MG63 (cell line): ENCODE results near the gene ANKRD9. TPM values are rescaled to one million over a fixed set of nuclear protein-coding genes. Genes with fewer than 3 reads are reported as not detected.

Experiments
- DNase-seq: peaks from one replicate; pipeline ENCODE4 v3.0.0-alpha.2; 2020
- H3K27me3 ChIP-seq: fragments of 250-450 bp; sonication (Bioruptor Pico); 2 replicates; pipeline ENCODE4 v1.5.1; 2020; ENCODE audit warnings: mild to moderate bottlenecking, moderate library complexity
- H3K36me3 ChIP-seq: fragments of 250-450 bp; sonication (Bioruptor Pico); 2 replicates; pipeline ENCODE4 v1.5.1; 2020; ENCODE audit warnings: mild to moderate bottlenecking, moderate library complexity
- H3K4me3 ChIP-seq: fragments of 250-450 bp; sonication (Bioruptor Pico); 2 replicates; pipeline ENCODE4 v1.5.1; 2020; ENCODE audit warnings: mild to moderate bottlenecking, moderate library complexity
- H3K9me3 ChIP-seq: fragments of 250-450 bp; sonication (Bioruptor Pico); 2 replicates; pipeline ENCODE4 v1.5.1; 2020; ENCODE audit warnings: mild to moderate bottlenecking, moderate library complexity
- total RNA-seq: library from RNA; depleted of rRNA; stranded (reverse); fragments of >200 nt; shearing (Covaris generic); gene quantifications from 2 replicates; pipeline ENCODE4 v1.2.3, GENCODE V29; 2014; ENCODE audit warnings: low replicate concordance

ANKRD9 gene
- total RNA-seq, 1 experiment from 2014 or later, result 13.0 TPM

DNA sequence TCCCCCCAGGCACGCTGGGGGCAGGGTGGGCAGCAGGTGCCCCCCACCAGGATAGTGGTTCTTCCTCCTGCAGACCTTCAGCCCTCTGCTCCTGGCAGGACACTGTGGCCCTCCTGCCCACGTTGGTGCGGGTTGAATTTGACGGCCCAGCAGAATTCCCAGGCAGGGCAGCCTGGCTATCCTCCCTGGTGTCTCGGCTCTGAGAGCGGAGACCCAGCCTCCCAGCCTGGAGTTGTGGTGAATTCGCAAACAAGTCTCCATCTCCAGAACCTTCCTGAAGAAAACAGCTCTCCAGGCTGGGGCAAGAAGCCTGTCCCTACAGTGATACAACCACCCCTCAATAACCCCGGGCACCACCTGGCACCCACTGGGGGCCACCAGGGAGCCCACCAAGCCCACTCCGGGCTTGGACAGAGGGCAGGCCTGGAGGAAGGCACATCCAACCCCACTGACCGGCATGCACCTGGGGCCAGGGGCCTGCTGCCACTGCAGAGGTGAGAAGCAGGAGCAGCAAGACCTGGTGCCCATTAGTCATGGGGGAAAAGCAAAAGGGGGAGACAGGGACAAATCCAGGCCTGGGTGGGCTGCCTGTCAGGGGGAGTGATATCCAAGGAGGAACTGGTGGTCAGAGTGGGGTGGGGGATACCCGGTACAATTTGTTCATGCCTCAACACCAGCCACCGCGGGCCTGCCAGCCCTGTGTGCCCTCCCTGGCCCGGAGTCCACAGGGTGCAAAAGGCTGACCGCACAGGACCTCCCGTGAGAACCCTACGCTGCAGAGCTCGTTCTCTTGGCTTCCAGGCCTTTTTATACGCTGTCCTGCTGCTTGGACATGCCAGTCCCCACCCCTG lies 3.6 kb downstream of the ANKRD9 start:
- no peak for DNase-seq
- no peaks in the 10 kb centered on the region for H3K9me3 ChIP-seq
- no peaks in the 10 kb centered on the region for H3K36me3 ChIP-seq

DNA sequence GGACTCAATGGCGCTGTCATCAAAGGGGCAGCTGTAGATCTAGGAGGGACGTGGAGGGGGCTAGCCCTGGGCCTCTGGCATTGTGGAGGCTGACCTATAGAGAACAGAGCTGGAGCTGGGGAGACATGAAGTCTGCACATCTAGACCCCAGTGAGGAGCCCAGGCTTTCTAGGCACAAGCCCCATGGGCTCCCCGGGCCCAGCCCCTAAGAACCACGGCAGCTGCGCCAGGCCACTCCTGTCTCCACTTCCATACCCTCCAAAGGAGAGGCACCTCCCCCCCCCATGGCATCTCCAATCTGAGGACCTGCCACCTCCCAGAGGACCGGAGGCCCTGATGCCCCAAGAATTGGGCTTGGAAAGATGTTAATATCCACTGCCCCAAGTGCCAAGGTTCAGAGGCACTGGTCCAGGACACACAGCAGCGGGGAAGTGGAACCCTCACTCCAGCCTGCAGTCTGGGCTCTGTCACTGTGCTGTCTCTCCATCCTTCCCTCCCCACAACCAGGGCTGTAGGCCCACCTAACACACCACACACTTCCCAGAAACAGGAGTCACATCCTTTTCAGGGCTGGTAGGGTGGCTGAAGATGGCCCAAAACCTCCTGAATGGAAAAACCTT lies 4.5 kb downstream of the ANKRD9 start:
- DNase-seq, result no peak
- Histone ChIP-seq H3K36me3 (no peaks in the 10 kb centered on the region), H3K4me3 (no peak overlapping the region), H3K27me3 (no peaks in the 10 kb centered on the region), H3K9me3 (no peaks in the 10 kb centered on the region)

More for the DNA sequence above, 3.6 kb downstream of the ANKRD9 start:
- Histone ChIP-seq H3K27me3 (no peaks in the 10 kb centered on the region), H3K4me3 (no peak overlapping the region)

DNA sequence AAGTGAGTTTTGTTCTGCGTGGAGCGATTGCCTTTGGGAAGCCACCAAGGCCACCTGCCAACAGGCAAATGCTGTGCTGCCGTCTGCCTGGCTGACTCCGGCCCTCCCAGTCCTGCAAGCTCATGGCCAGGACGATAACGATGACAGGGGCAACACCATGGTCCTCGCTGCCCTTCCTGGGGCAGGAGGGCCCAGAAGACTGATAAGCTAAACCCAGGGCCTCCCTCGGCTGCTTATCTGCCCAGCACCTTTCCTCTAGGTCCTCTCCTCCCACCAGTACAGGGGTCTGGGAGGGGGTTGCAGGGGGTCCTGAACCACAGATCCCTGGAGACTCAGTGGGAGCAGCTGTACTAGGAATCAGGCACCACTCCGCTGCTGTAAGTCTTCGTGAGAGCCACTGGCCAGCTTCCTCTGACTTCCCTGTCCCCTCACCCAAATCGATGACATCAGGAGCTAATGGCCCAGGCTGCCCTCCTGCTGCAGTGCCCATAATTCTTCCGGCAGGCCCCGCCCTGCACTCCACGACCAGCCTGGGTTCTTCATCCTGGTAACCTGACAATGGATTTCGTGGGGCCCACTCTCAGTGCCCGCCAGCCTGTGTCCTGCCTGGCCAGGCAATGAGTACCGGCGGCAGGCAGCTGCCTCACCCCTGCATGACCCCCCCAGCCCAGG lies 5.1 kb downstream of the ANKRD9 start:
- Histone ChIP-seq H3K36me3 (no peaks in the 10 kb centered on the region), H3K27me3 (no peaks in the 10 kb centered on the region), H3K4me3 (no peak overlapping the region), H3K9me3 (no peaks in the 10 kb centered on the region)
- DNase-seq, result no peak

DNA sequence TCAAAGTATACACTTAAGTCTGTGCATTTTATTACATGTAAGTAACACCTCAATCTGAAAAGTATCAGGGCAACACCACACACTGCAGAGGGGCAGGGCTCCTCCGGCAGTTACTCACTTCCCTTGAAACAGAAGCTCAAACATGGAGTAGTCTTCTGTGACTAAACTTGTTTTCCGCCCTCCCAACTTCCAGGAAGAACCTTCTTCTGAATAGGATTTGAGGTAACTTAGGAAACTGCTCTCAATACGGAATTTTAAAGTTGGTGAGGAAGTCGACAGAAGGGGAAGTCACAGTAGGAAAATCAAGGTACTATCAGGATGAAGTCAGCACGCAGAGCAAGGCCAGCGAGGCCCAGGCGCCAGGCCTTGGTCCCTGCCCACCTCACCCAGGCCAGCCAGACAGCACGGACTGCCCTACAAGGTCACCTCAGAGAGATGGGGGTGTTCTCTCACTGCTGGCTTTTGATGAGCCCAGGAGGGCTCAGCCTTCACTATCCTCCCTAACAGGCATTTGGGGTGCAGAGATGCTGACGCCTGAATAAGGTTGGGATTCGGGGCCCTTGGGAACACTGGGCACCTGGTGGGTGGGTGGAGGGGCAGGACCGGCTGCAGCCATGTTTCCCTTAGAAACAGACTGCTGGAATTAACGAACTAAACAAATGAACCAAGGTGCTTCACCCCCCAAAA lies 5.8 kb downstream of the ANKRD9 start:
- H3K9me3 ChIP-seq, result no peaks in the 10 kb centered on the region
- no peaks in the 10 kb centered on the region for H3K36me3 ChIP-seq
- H3K27me3 ChIP-seq, result no peaks in the 10 kb centered on the region
- no peak for DNase-seq
- H3K4me3 ChIP-seq, result no peak overlapping the region

DNA sequence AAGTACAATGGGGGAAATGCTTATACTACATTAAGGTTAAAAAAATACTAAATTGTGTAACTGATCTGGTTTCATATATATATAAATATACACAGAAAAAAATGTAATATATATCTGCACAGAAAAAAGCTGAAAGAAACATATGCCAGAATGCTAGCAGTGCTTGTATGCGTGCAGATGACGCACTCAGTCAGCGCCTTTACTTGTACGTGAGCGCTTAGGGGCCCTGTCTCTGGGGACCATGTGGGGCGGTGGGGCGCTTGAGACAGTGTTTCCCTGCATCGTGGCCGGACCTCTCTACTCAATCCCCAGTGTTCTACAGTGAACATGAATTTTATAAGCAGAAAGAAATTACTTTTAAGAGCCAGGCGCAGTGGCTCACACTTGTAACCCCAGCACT lies 7.0 kb downstream of the ANKRD9 start:
- Histone ChIP-seq H3K9me3 (no peaks in the 10 kb centered on the region), H3K27me3 (no peaks in the 10 kb centered on the region), H3K36me3 (no peaks in the 10 kb centered on the region), H3K4me3 (no peak overlapping the region)
- no peak for DNase-seq

DNA sequence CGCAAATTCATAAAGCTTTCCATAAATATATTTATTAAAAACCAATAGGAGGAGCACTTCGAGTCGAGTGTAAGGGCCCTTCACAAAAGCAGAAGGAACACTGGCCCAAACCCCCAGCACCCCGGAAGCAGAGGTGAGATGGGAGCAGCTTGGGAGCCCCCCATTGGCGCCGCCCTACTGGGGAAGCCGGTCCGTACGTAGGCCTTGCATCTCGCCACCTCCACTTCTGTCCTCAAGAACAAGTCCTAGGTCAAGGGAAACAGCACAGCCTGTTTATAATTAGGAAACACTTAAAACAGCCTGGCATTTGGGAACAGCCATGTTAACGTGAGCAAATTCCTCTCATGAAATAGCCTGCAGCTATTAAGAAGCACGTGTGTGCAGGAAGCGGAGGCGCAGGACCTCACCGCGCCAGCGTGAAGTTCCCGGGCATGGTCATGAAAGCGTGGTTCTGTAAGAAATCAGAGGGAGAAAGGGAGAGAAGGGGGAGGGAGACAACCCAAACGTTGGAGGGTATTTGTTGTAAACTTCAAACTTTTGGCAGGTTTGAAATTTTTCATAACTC lies 7.7 kb downstream of the ANKRD9 start:
- no peaks in the 10 kb centered on the region for H3K36me3 ChIP-seq
- no peaks in the 10 kb centered on the region for H3K27me3 ChIP-seq
- no peak overlapping the region for H3K4me3 ChIP-seq
- no peak for DNase-seq
- no peaks in the 10 kb centered on the region for H3K9me3 ChIP-seq

DNA sequence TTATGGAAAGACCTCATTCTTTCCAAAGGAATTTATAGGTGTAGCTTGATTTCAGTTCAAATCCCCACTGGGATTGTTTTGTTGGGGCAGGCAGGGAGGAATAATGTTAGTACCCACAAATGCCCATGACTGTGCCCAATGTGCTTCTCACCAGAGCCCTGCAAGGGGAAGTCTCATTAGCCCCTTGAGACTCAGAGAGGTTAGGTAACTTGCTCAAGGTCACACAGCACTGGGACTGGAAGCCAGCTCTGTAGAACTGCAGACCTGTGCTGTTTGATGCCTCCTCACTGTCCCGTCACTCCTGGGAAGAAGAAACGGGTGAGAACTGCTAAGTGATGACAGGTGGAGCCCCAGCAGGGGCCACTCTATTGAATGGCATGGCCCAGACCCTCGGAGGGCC lies 8.9 kb downstream of the ANKRD9 start:
- Histone ChIP-seq H3K36me3 (no peaks in the 10 kb centered on the region), H3K4me3 (no peak overlapping the region), H3K9me3 (no peaks in the 10 kb centered on the region), H3K27me3 (no peaks in the 10 kb centered on the region)
- no peak for DNase-seq

DNA sequence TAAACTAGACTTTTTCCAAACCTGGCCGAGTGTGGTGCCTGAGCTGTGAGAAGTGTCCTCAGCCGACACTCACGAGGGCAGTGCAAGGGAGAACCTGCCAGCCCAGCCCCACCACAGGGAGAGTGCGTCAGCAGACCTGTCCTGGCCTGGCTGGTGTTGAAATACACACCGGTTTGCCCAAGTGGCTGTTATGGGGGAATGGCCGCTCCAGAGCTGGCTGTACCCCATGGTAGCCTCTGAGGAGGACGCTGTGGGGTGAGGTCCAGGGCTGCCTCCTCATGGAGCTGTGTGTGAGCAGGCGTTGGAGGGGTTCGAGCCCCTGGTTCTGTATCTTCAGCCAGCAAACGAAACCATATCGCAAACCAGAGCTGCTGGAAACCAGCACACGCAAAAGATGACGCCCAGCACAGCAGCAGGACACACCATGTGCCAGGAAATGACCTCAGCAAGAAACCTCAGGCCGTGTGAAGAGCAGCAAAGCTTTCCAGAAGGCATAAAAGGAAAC lies 9.4 kb downstream of the ANKRD9 start:
- Histone ChIP-seq H3K9me3 (no peaks in the 10 kb centered on the region), H3K27me3 (no peaks in the 10 kb centered on the region), H3K4me3 (no peak overlapping the region), H3K36me3 (no peaks in the 10 kb centered on the region)
- peak; percentile 24 for DNase-seq

DNA sequence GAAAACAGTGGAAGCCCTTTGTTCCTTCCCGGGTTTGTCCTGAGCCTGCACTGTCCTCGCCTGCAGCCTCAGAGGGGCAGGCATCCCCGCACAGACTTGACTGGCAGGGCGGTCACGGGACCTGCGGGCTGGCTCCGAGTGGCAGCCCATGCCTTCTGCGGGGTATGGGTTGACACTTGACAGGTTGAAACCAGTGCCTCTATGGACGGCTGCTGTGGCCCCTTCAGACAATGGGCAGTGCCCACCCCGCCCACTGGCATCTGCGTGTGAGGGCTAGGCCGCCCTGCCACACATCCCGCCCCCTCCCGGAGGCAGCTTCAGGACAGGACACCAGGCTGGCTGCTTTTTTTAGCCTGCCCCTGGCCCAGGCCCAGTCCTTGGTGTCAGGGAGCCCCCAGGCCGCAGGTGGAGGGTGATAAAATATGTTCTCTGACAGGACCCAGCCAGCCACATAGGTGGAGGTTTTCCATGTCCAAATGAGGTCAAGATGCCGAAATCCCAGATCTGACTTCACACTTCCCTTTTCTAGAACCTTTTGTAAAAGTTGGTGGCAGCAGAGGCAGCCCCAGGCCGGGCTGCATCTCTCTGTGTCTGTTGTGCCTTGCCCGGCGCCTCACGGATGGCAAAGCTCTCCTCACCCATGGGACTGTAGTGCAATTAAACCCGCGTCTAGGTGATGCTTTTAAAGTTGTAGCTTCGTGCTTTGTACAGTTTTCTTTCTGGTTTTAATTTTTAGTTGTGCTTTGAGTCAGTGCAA lies 10.0 kb downstream of the ANKRD9 start:
- no peaks in the 10 kb centered on the region for H3K9me3 ChIP-seq
- H3K4me3 ChIP-seq, result no peak overlapping the region
- no peaks in the 10 kb centered on the region for H3K36me3 ChIP-seq
- no peak for DNase-seq
- H3K27me3 ChIP-seq, result no peaks in the 10 kb centered on the region

DNA sequence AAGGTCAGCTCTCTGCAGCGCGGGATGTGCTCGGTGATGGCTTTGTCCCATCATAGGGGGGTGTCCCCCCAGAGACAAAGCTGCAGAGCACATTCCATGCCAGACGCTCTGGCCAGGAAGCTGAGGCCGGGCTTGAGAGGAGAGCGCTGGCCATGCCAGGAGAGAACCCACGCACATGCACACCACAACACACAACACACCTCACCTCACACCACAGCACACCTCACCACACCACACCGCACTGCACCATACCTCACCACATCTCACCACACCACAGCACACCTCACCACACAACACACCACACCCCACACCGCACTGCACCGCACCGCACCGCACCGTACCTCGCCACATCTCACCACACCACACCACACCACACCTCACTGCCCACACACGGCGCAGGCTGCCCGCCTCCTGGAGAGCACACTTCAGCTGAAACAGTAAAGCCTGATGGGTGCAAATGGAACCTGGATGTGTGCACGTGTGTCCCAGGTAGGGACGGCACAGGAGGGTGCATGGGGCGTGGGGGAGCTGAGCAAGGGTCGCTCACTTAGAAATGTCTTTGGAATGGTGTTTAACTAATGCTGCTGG lies 10.8 kb downstream of the ANKRD9 start:
- no peak overlapping the region for H3K4me3 ChIP-seq
- DNase-seq, result no peak
- H3K9me3 ChIP-seq, result no peaks in the 10 kb centered on the region
- H3K36me3 ChIP-seq, result no peaks in the 10 kb centered on the region
- no peaks in the 10 kb centered on the region for H3K27me3 ChIP-seq

DNA sequence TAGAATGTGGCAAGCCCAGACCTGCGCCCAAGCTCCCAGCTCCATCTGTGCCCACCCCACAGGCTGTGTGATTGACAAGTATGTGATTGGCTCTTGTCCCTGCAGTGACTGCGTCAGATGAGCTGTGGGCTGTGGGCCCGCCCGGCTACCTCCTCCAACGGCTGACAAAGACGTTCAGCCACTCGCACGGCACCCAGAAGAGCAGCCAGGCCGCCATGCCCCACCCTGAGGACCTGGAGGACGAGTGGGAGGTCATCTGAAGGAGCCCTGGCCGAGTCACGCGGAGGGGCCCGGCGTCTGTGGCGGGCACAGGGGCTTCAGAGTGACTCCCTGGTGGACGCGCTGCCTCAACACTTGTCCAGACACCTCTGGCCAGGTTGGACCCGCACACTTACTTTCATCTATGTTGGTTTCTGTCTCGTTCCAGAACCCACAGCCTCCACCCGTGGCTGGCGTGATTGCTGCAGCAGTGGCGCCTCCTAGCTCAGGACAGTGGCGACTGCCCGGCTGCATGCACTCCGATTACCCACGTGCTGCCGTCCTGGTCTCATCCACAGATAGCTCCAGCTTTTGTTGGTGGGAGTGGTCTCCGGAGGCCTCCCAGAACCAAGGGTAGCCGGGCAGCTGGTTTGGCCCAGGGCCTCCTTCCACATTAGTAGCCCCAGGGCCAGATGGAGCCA lies 11.4 kb downstream of the ANKRD9 start:
- no peak for DNase-seq
- Histone ChIP-seq H3K36me3 (no peaks in the 10 kb centered on the region), H3K27me3 (no peaks in the 10 kb centered on the region), H3K9me3 (no peaks in the 10 kb centered on the region), H3K4me3 (no peak overlapping the region)

DNA sequence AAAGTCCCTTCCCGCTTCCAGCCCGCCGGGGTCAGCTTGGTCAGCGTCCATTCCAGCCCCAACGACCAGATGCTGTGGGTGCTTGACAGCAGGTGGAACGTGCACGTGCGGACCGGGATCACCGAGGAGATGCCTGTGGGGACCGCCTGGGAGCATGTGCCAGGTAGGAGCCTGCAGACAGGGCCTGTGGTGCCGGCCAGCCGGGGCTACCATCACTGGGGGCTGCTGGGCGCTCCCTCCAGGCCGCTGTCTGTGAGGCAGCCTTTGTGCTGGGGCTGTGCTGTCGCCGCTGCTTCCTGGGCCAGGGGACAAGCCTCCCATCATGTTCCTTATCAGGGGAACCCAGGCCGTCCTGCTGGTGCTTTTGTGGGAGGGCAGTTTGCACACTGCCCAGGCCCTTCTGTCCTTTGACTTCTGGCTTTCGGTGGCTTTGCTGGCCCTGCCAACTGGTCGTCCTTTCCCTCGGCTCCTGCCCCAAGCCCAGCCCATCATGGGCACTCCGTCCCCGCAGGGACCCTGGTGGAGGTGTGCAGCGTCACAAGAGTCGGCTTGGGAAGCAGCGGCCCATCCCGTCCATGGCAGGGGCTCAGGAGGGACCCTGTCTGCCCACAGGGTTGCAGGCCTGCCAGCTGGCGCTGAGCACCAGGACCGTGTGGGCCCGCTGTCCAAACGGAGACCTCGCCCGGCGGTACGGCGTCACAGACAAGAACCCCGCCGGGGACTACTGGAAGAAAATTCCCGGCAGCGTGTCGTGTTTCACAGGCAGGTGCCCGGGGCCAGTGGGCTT lies 12.4 kb downstream of the ANKRD9 start:
- Histone ChIP-seq H3K9me3 (no peaks in the 10 kb centered on the region), H3K36me3 (no peaks in the 10 kb centered on the region), H3K27me3 (no peaks in the 10 kb centered on the region), H3K4me3 (no peak overlapping the region)
- DNase-seq, result no peak

DNA sequence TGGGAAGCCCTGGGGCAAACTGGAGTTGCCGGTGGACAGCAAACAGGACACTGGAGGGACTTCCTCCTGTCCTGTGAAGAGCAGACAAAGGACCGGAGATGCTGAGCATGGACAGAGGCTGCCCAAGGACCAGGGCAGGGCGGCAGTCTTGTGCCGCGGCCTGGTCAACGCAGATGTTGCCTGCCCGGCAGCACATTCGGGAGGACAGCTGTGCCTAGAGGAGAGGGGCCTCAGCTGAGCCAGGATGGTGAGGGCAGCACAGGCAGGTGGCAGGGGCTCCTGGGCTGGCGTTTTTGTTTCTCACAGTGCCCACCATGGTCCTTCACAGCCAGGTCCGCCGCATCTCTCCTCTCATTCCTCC lies 13.3 kb downstream of the ANKRD9 start:
- Histone ChIP-seq H3K4me3 (no peak overlapping the region), H3K36me3 (no peaks in the 10 kb centered on the region), H3K27me3 (no peaks in the 10 kb centered on the region), H3K9me3 (no peaks in the 10 kb centered on the region)
- no peak for DNase-seq

DNA sequence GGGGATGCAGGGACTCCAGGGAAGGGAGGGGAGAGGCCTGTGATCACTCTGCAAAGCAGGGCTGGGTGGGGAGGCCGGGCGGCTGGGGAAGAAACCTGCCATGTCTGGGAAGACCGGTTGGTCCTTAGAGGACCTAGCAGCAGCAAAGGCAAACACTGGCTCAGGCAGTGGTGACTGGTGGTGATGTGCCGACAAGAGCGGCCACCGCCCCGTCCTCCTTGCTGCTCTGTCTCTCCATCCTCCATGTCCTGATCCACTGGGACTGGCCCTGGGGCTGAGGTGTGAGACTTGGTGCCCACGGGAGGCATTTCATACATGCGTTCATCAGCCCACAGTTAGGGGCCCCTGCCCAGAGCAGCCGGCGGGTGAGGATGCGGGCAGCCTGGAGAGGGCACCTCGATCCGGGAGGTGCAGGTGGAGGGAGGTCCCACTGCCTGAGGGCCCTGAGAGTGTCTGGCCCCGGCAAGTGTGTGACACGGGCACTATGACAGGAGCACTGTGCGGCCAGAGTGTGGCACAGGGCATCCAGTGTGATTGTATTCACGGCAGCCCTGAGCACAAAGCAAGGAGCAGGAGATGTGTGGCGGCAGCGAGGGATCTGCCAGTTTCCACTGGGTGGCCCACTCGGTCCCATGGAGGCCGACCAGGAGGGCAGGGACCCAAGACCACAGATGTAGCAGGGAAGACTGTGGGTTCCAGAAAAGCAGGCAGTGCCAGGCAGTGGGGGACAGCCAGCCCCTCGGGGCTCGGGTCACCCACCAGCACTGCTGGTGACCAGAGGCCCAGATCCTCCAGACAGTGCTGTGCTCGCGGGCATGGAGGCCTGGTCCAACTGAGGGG lies 13.9 kb downstream of the ANKRD9 start:
- DNase-seq, result no peak
- no peaks in the 10 kb centered on the region for H3K36me3 ChIP-seq
- no peaks in the 10 kb centered on the region for H3K27me3 ChIP-seq
- H3K9me3 ChIP-seq, result no peaks in the 10 kb centered on the region
- no peak overlapping the region for H3K4me3 ChIP-seq
